HG02981 (cell line): Measurements from ENCODE around the gene SAPCD1.

ENCODE experiments used
- ATAC-seq: cut with Tn5 transposase; IDR thresholded peaks from one replicate; pipeline ENCODE4 v1.9.1; 2021; ENCODE audit warnings: mild to moderate bottlenecking, moderate library complexity; ENCODE audit not compliant: unreplicated experiment

The SAPCD1 gene

GRCh38 chr6:31728767-31729514 lies 33.5 kb upstream of the SAPCD1 start, which contains the start of gene DDAH2:
Gene DDAH2 (minus strand): TSS chr6:31729299. CDS start chr6:31729161, 138 bp downstream.
- ATAC-seq = peak; percentile 10

GRCh38 chr6:31729515-31729978 lies 32.9 kb upstream of the SAPCD1 start:
- ATAC-seq = peak; percentile 46

GRCh38 chr6:31729979-31730630 lies 32.4 kb upstream of the SAPCD1 start:
- ATAC-seq = peak; percentile 26

GRCh38 chr6:31730631-31731086 lies 31.8 kb upstream of the SAPCD1 start:
- no peak for ATAC-seq

- no peak for ATAC-seq
Measured at GRCh38 chr6:31732029-31732428, 30.4 kb upstream of the SAPCD1 start.

- no peak for ATAC-seq
Measured at GRCh38 chr6:31733734-31734133, 28.7 kb upstream of the SAPCD1 start.

GRCh38 chr6:31734247-31734820 lies 28.1 kb upstream of the SAPCD1 start:
- ATAC-seq = no peak

GRCh38 chr6:31734821-31735406 lies 27.5 kb upstream of the SAPCD1 start:
- ATAC-seq = no peak

- ATAC-seq = no peak
Measured at GRCh38 chr6:31736021-31736767, 26.3 kb upstream of the SAPCD1 start, which contains the start of gene CLIC1. Gene CLIC1 (minus strand): TSS chr6:31736530. CDS start chr6:31736300, 230 bp downstream.

- no peak for ATAC-seq
Measured at GRCh38 chr6:31736768-31737314, 25.6 kb upstream of the SAPCD1 start.

- ATAC-seq = no peak
Measured at GRCh38 chr6:31737315-31737990, 25.0 kb upstream of the SAPCD1 start.

GRCh38 chr6:31737991-31738979 lies 24.2 kb upstream of the SAPCD1 start:
- peak; percentile 20 for ATAC-seq

GRCh38 chr6:31739639-31740396 lies 22.6 kb upstream of the SAPCD1 start, which contains the start of gene MSH5:
Gene MSH5 (plus strand): TSS chr6:31740005. CDS start chr6:31740467, 462 bp downstream.
- ATAC-seq = peak; percentile 55

- ATAC-seq = no peak
Measured at GRCh38 chr6:31740397-31741223, 21.8 kb upstream of the SAPCD1 start.

GRCh38 chr6:31741815-31742214 lies 20.6 kb upstream of the SAPCD1 start:
- no peak for ATAC-seq

GRCh38 chr6:31742894-31743293 lies 19.6 kb upstream of the SAPCD1 start:
- no peak for ATAC-seq

- no peak for ATAC-seq
Measured at GRCh38 chr6:31744422-31744821, 18.0 kb upstream of the SAPCD1 start.
